Activated B cell treated with CpG ODN at 0.5 μM for 24 hours (primary cell): ENCODE data around the gene IGF1R. TPM values are rescaled to one million over a fixed set of nuclear protein-coding genes. Genes with fewer than 3 reads are reported as not detected.
A peak's percentile ranks its signal among the peaks of the same experiment; 100 is the strongest.

Experiments
- ATAC-seq: fragments of 200-7000 bp; cut with Tn5 transposase; one replicate; pipeline ENCODE4 v1.10.0; 2021; ENCODE audit warnings: low read depth, mild to moderate bottlenecking, moderate library complexity
- CTCF ChIA-PET: fragments of 350-600 bp; sonication (Branson Sonifier 250); formaldehyde crosslinking; loops from one replicate; lab custom pipeline; 2021; ENCODE audit warnings: antibody characterized with exemption; lab: Charles Lee
- POLR2A ChIA-PET: fragments of 350-600 bp; sonication (Branson Sonifier 250); formaldehyde crosslinking; loops from one replicate; lab custom pipeline; 2021; ENCODE audit warnings: antibody characterized with exemption; lab: Charles Lee
- DNase-seq: peaks from one replicate; pipeline ENCODE4 v3.0.0; 2022
- H3K27ac Mint-ChIP-seq: one replicate; pipeline ENCODE4 v1.8.0; 2020; ENCODE audit warnings: mixed read lengths
- H3K27me3 Mint-ChIP-seq: one replicate; pipeline ENCODE4 v1.8.0; 2021; ENCODE audit warnings: mixed read lengths
- H3K36me3 Mint-ChIP-seq: one replicate; pipeline ENCODE4 v1.8.0; 2021; ENCODE audit warnings: low read depth, mixed read lengths
- H3K4me1 Mint-ChIP-seq: one replicate; pipeline ENCODE4 v1.8.0; 2021; ENCODE audit warnings: mixed read lengths
- H3K4me3 Mint-ChIP-seq: one replicate; pipeline ENCODE4 v1.8.0; 2020; ENCODE audit warnings: mild to moderate bottlenecking, mixed read lengths
- H3K9me3 Mint-ChIP-seq: one replicate; pipeline ENCODE4 v1.8.0; 2020; ENCODE audit warnings: mixed read lengths
- CTCF ChIP-seq: fragments of 200-600 bp; IDR thresholded peaks from one replicate; pipeline ENCODE4 v1.8.0; 2022; ENCODE audit warnings: antibody characterized with exemption, mild to moderate bottlenecking
- intact Hi-C: fragments of 100-400 bp; cut with micrococcal nuclease; formaldehyde crosslinking; loops from one replicate; pipeline ENCODE4 v1.15.1; 2024
- total RNA-seq: library from RNA; stranded (reverse); gene quantifications from 2 replicates; pipeline ENCODE4 v1.2.3, GENCODE V29; 2022

Gene IGF1R
- total RNA-seq, 1 donor from 2014 or later: 6.7 TPM

GRCh38 chr15:98651581-98652220, 3.4 kb downstream of the IGF1R start:
- intact Hi-C loops: loop anchor here (5.0 kb wide), 1 partner anchor 126 kb away; no protein-coding TSS in a partner anchor
- H3K4me1 Mint-ChIP-seq: peaks cover 25% of the 10 kb centered on the region
- no peak for ATAC-seq
- H3K4me3 Mint-ChIP-seq: peak overlapping the region; percentile 85
- peak overlapping the region; percentile 83 for H3K27ac Mint-ChIP-seq
- DNase-seq: no peak
- H3K36me3 Mint-ChIP-seq: peaks cover 3% of the 10 kb centered on the region
- POLR2A ChIA-PET: no interaction called here
- CTCF ChIA-PET: interaction anchor here (1.8 kb wide), 1 partner anchor 132 kb away, joined by 6 read pairs; no protein-coding TSS in a partner anchor
- H3K9me3 Mint-ChIP-seq: no peaks in the 10 kb centered on the region
- no peak for TF ChIP-seq CTCF
- H3K27me3 Mint-ChIP-seq: peaks cover 33% of the 10 kb centered on the region

- peaks cover 33% of the 10 kb centered on the region for H3K27me3 Mint-ChIP-seq
- peaks cover 2% of the 10 kb centered on the region for H3K36me3 Mint-ChIP-seq
- no peak for ATAC-seq
- POLR2A ChIA-PET: no interaction called here
- no peak overlapping the region for H3K4me3 Mint-ChIP-seq
- H3K4me1 Mint-ChIP-seq: peaks cover 22% of the 10 kb centered on the region
- CTCF ChIA-PET: interaction anchor here (0.6 to 1.8 kb wide), 2 partner anchors 134 to 158 kb away, joined by 3 to 6 read pairs; no protein-coding TSS in a partner anchor
- H3K27ac Mint-ChIP-seq: no peak overlapping the region
- intact Hi-C loops: loop anchor here (5.0 kb wide), 1 partner anchor 124 kb away; no protein-coding TSS in a partner anchor
- no peaks in the 10 kb centered on the region for H3K9me3 Mint-ChIP-seq
- no peak for DNase-seq
- no peak for TF ChIP-seq CTCF
Observed at GRCh38 chr15:98653686-98654085, 5.3 kb downstream of the IGF1R start.

GRCh38 chr15:98654790-98655360, 6.5 kb downstream of the IGF1R start:
- DNase-seq: no peak
- intact Hi-C loops: loop anchor here (5.0 kb wide), 1 partner anchor 122 kb away; no protein-coding TSS in a partner anchor

GRCh38 chr15:98655732-98656131, 7.4 kb downstream of the IGF1R start:
- POLR2A ChIA-PET: no interaction called here
- Mint-ChIP-seq H3K27ac (no peak overlapping the region), H3K27me3 (peaks cover 33% of the 10 kb centered on the region), H3K9me3 (no peaks in the 10 kb centered on the region), H3K4me3 (no peak overlapping the region), H3K36me3 (no peaks in the 10 kb centered on the region), H3K4me1 (peaks cover 17% of the 10 kb centered on the region)
- no peak for TF ChIP-seq CTCF
- CTCF ChIA-PET: interaction anchor here (1.0 kb wide), 1 partner anchor 126 kb away, joined by 3 read pairs; no protein-coding TSS in a partner anchor
- ATAC-seq (no peak), DNase-seq (no peak)
- intact Hi-C loops: no loop called here

More at GRCh38 chr15:98654790-98655360, 6.5 kb downstream of the IGF1R start:
- Mint-ChIP-seq H3K27me3 (peaks cover 34% of the 10 kb centered on the region), H3K4me3 (no peak overlapping the region), H3K4me1 (peaks cover 22% of the 10 kb centered on the region), H3K27ac (no peak overlapping the region), H3K9me3 (no peaks in the 10 kb centered on the region), H3K36me3 (peaks cover 2% of the 10 kb centered on the region)
- ChIA-PET CTCF (interaction anchor here (1.0 kb wide), 1 partner anchor 127 kb away, joined by 3 read pairs; no protein-coding TSS in a partner anchor), POLR2A (no interaction called here)
- no peak for TF ChIP-seq CTCF
- no peak for ATAC-seq

- H3K27ac Mint-ChIP-seq: no peak overlapping the region
- H3K27me3 Mint-ChIP-seq: peaks cover 14% of the 10 kb centered on the region
- H3K4me1 Mint-ChIP-seq: peaks cover 5% of the 10 kb centered on the region
- DNase-seq: no peak
- H3K36me3 Mint-ChIP-seq: no peaks in the 10 kb centered on the region
- CTCF ChIA-PET: interaction anchor here (6.9 kb wide), 1 partner anchor 137 kb away, joined by 85 read pairs; no protein-coding TSS in a partner anchor
- intact Hi-C loops: no loop called here
- no peak overlapping the region for H3K4me3 Mint-ChIP-seq
- H3K9me3 Mint-ChIP-seq: no peaks in the 10 kb centered on the region
- TF ChIP-seq CTCF: no peak
- POLR2A ChIA-PET: no interaction called here
- no peak for ATAC-seq
Observed at GRCh38 chr15:98657721-98658120, 9.4 kb downstream of the IGF1R start.
